HCT116 (cell line): ENCODE results near the gene MAPK1IP1L. TPM values are rescaled to one million over a fixed set of nuclear protein-coding genes. Genes with fewer than 3 reads are reported as not detected.

ENCODE experiments used
- ATAC-seq: fragments of 200-7000 bp; cut with Tn5 transposase; 2 replicates; pipeline ENCODE4 v1.9.1; 2020; ENCODE audit warnings: mild to moderate bottlenecking, moderate library complexity
- BruUV-seq: library from RNA; stranded (reverse); fragments of 400-500 nt; replicated peaks from 2 replicates; lab custom pipeline; 2021; lab: Mats Ljungman, UMichigan
- CTCF ChIA-PET: fragments of 300-600 bp; sonication (Branson Sonifier 250); formaldehyde crosslinking; loops from one replicate; lab custom pipeline; 2021; ENCODE audit warnings: antibody characterized with exemption; lab: Charles Lee
- POLR2A ChIA-PET: fragments of 300-600, 350-600 bp; sonication (Branson Sonifier 250); formaldehyde crosslinking; loops from one replicate; lab custom pipeline; 2021; ENCODE audit warnings: antibody characterized with exemption; lab: Charles Lee
- RAD21 ChIA-PET, 2 experiments: fragments of 300-600 bp; sonication (Branson Sonifier 250); formaldehyde crosslinking; loops; one replicate each; lab custom pipeline; 2023; ENCODE audit warnings: low total read pairs in 2 of 2; ENCODE audit not compliant: uncharacterized antibody in 2 of 2, unreplicated experiment in 2 of 2, low non-redundant PET in 1 of 2; lab: Charles Lee
- DNase-seq: peaks from one replicate; pipeline ENCODE4 v3.0.0-alpha.2; 2010; ENCODE audit warnings: low read depth, low spot score
- H2AFZ ChIP-seq: fragments of 200-600 bp; shearing (Covaris generic), sonication (generic); 2 replicates; pipeline ENCODE4 v1.6.1; 2017; ENCODE audit warnings: low read depth, mixed run types, mixed read lengths, antibody characterized with exemption, low read length; ENCODE audit not compliant: poor library complexity, severe bottlenecking
- H3K27ac ChIP-seq: 2 replicates; pipeline ENCODE4 v1.5.1; 2012; ENCODE audit warnings: low read depth, low read length
- H3K27me3 ChIP-seq: fragments of 200-600 bp; sonication (generic); 2 replicates; pipeline ENCODE4 v1.6.1; 2016; ENCODE audit warnings: mixed run types, low read length, mixed read lengths; ENCODE audit not compliant: insufficient read depth
- H3K36me3 ChIP-seq, 2 experiments: fragments of 200-500 bp in 1 of 2; fragments of 200-600 bp in 1 of 2; sonication (Bioruptor generic) in 1 of 2; sonication (generic) in 1 of 2; 2 replicates each; pipeline versions ENCODE4 v1.5.1 to v1.6.1; 2014 to 2016; ENCODE audit warnings: low read length in 2 of 2, inconsistent platforms in 1 of 2, mixed read lengths in 1 of 2, mixed run types in 1 of 2; ENCODE audit not compliant: insufficient read depth in 2 of 2, control insufficient read depth in 1 of 2
- H3K4me1 ChIP-seq, 2 experiments: fragments of 200-600 bp in 1 of 2; sonication (generic) in 1 of 2; 2 replicates each; pipeline versions ENCODE4 v1.5.1 to v1.6.1; 2012 to 2017; ENCODE audit warnings: low read length in 2 of 2, inconsistent platforms in 1 of 2, mild to moderate bottlenecking in 1 of 2, mixed read lengths in 1 of 2, mixed run types in 1 of 2, moderate library complexity in 1 of 2; ENCODE audit not compliant: insufficient read depth in 2 of 2, control insufficient read depth in 1 of 2
- H3K4me2 ChIP-seq: fragments of 200-600 bp; sonication (generic); 2 replicates; pipeline ENCODE4 v1.6.1; 2017; ENCODE audit warnings: mixed run types, low read length, mixed read lengths
- H3K4me3 ChIP-seq, 2 experiments: fragments of 200-600 bp in 1 of 2; sonication (generic) in 1 of 2; replicated peaks in 1 of 2; 2 replicates each; pipeline ENCODE4 v1.5.1; 2011 to 2016; ENCODE audit warnings: low read length in 2 of 2, control low read depth in 1 of 2, low read depth in 1 of 2, mild to moderate bottlenecking in 1 of 2, mixed read lengths in 1 of 2, mixed run types in 1 of 2
- H3K79me2 ChIP-seq: fragments of 200-600 bp; sonication (generic); 2 replicates; pipeline ENCODE4 v1.6.1; 2017; ENCODE audit warnings: mild to moderate bottlenecking, mixed run types, low read length, moderate library complexity, mixed read lengths; ENCODE audit not compliant: insufficient read depth
- H3K9ac ChIP-seq: fragments of 200-600 bp; sonication (generic); 2 replicates; pipeline ENCODE4 v1.6.1; 2016; ENCODE audit warnings: low read length, mixed read lengths
- H3K9me2 ChIP-seq: fragments of 200-600 bp; sonication (generic), shearing (Covaris generic); 2 replicates; pipeline ENCODE4 v1.6.1; 2017; ENCODE audit warnings: mixed run types, mild to moderate bottlenecking, moderate library complexity; ENCODE audit not compliant: insufficient read depth
- H3K9me3 ChIP-seq, 2 experiments: fragments of 200-500 bp in 1 of 2; fragments of 200-600 bp in 1 of 2; sonication (Bioruptor generic) in 1 of 2; sonication (generic) in 1 of 2; 2 replicates each; pipeline ENCODE4 v1.6.1; 2014 to 2017; ENCODE audit warnings: low read length in 2 of 2, mixed read lengths in 2 of 2, inconsistent platforms in 1 of 2, low read depth in 1 of 2, mild to moderate bottlenecking in 1 of 2, mixed run types in 1 of 2, moderate library complexity in 1 of 2; ENCODE audit not compliant: control insufficient read depth in 1 of 2, insufficient read depth in 1 of 2
- H4K20me1 ChIP-seq: fragments of 200-600 bp; sonication (generic), shearing (Covaris generic); 2 replicates; pipeline ENCODE4 v1.6.1; 2017; ENCODE audit warnings: mixed run types, mild to moderate bottlenecking, moderate library complexity; ENCODE audit not compliant: insufficient read depth
- ATF3 ChIP-seq: IDR thresholded peaks from 2 replicates; pipeline ENCODE4 v1.6.1; 2012
- CEBPB ChIP-seq: IDR thresholded peaks from 2 replicates; pipeline ENCODE4 v1.6.1; 2012; ENCODE audit warnings: low read depth
- ELF1 ChIP-seq: IDR thresholded peaks from 2 replicates; pipeline ENCODE4 v1.6.1; 2012; ENCODE audit warnings: low read depth, borderline replicate concordance
- EZH2 ChIP-seq: fragments of 200-600 bp; sonication (generic); IDR thresholded peaks from 2 replicates; pipeline ENCODE4 v1.6.1; 2017; ENCODE audit warnings: antibody characterized with exemption, mixed run types
- MAX ChIP-seq: IDR thresholded peaks from 2 replicates; pipeline ENCODE4 v1.6.1; 2012
- POLR2AphosphoS5 ChIP-seq: IDR thresholded peaks from 2 replicates; pipeline ENCODE4 v1.6.1; 2011; ENCODE audit warnings: mild to moderate bottlenecking, low read depth, low read length, moderate library complexity
- RAD21 ChIP-seq: IDR thresholded peaks from 2 replicates; pipeline ENCODE4 v1.6.1; 2012; ENCODE audit warnings: low read depth, mild to moderate bottlenecking
- REST ChIP-seq: IDR thresholded peaks from 2 replicates; pipeline ENCODE4 v1.6.1; 2012; ENCODE audit warnings: low read depth
- SIN3A ChIP-seq: IDR thresholded peaks from 2 replicates; pipeline ENCODE4 v1.6.1; 2012; ENCODE audit warnings: low read depth
- TCF7L2 ChIP-seq: IDR thresholded peaks from 2 replicates; pipeline ENCODE4 v1.7.0; 2011; ENCODE audit warnings: borderline replicate concordance, inconsistent platforms; ENCODE audit not compliant: insufficient read depth, insufficient read length; ENCODE audit errors: extremely low read depth
- YY1 ChIP-seq: IDR thresholded peaks from 2 replicates; pipeline ENCODE4 v1.6.1; 2011; ENCODE audit warnings: low read length, low read depth, moderate library complexity, mild to moderate bottlenecking; ENCODE audit not compliant: insufficient replicate concordance; ENCODE audit errors: extremely low read depth
- ZNF274 ChIP-seq: fragments of 200-500 bp; sonication (Bioruptor generic); IDR thresholded peaks from 2 replicates; pipeline ENCODE4 v1.6.1; 2014; ENCODE audit warnings: mild to moderate bottlenecking, low read depth, low read length, inconsistent platforms
- intact Hi-C: fragments of 100-400 bp; cut with micrococcal nuclease; formaldehyde crosslinking; loops from 2 replicates; pipeline ENCODE4 v1.10.0; 2022
- total RNA-seq: library from RNA; stranded (reverse); gene quantifications from one replicate; pipeline ENCODE4 v1.2.1, GENCODE V29; 2021; ENCODE audit not compliant: unreplicated experiment
- TF ChIP-seq, protein P1 (sequence below), 3 experiments: fragments of 200-600 bp in 1 of 3; sonication (generic) in 1 of 3; IDR thresholded peaks in 2 of 3; conservative IDR thresholded peaks in 1 of 3; 2 replicates each; pipeline ENCODE4 v1.5.1; 2012 to 2017; ENCODE audit warnings: low read depth in 2 of 3, low read length in 2 of 3, antibody characterized with exemption in 1 of 3, borderline replicate concordance in 1 of 3, control low read depth in 1 of 3, mild to moderate bottlenecking in 1 of 3, mixed read lengths in 1 of 3, mixed run types in 1 of 3, moderate library complexity in 1 of 3; ENCODE audit not compliant: insufficient read depth in 1 of 3

The MAPK1IP1L gene
- total RNA-seq, 1 experiment from 2014 or later, result 101 TPM

GRCh38 chr14:55088356-55088755 is 36.9 kb downstream of the MAPK1IP1L start:
- H3K9ac ChIP-seq, result no peak overlapping the region
- ChIA-PET CTCF (interaction anchor here (1.9 to 2.5 kb wide), 3 partner anchors 11 to 73 kb away, joined by 6 to 46 read pairs (median 10); no protein-coding TSS in a partner anchor), POLR2A (no interaction called here), RAD21 (interaction anchor here in 1 of 2 experiments (1.0 kb wide), 1 partner anchor 72 kb away, joined by 4 read pairs; no protein-coding TSS in a partner anchor)
- ATAC-seq (no peak), DNase-seq (no peak)
- H2AFZ ChIP-seq, result no peak overlapping the region
- no TSS peak for BruUV-seq
- no peaks in the 10 kb centered on the region for H3K9me2 ChIP-seq
- peaks cover 0 to 19% of the 10 kb centered on the region in 2 experiments; a peak in 3 of 4 replicates for H3K4me1 ChIP-seq
- H3K27me3 ChIP-seq, result no peaks in the 10 kb centered on the region
- TF ChIP-seq SIN3A (no peak), MAX (no peak)
- TF ChIP-seq, protein P1, sequence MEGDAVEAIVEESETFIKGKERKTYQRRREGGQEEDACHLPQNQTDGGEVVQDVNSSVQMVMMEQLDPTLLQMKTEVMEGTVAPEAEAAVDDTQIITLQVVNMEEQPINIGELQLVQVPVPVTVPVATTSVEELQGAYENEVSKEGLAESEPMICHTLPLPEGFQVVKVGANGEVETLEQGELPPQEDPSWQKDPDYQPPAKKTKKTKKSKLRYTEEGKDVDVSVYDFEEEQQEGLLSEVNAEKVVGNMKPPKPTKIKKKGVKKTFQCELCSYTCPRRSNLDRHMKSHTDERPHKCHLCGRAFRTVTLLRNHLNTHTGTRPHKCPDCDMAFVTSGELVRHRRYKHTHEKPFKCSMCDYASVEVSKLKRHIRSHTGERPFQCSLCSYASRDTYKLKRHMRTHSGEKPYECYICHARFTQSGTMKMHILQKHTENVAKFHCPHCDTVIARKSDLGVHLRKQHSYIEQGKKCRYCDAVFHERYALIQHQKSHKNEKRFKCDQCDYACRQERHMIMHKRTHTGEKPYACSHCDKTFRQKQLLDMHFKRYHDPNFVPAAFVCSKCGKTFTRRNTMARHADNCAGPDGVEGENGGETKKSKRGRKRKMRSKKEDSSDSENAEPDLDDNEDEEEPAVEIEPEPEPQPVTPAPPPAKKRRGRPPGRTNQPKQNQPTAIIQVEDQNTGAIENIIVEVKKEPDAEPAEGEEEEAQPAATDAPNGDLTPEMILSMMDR (IDR thresholded peaks at IDR 0.05 in 2 of 3, conservative IDR thresholded peaks at IDR 0.05 in 1 of 3; ENCODE audit: borderline replicate concordance in 1 of 3, insufficient read depth in 1 of 3, low read depth in 2 of 3, low read length in 2 of 3), result no peak
- intact Hi-C loops, result loop anchor here (2.0 to 10.0 kb wide), 3 partner anchors 40 to 266 kb away; partner anchors contain the start of gene LGALS3
- H3K4me3 ChIP-seq, result no peak overlapping the region
- H3K9me3 ChIP-seq, result no peaks in the 10 kb centered on the region
- H3K27ac ChIP-seq, result no peak overlapping the region
- no peaks in the 10 kb centered on the region for H3K36me3 ChIP-seq
- H3K79me2 ChIP-seq, result no peaks in the 10 kb centered on the region
- H3K4me2 ChIP-seq, result no peak overlapping the region
- H4K20me1 ChIP-seq, result no peaks in the 10 kb centered on the region

DNA sequence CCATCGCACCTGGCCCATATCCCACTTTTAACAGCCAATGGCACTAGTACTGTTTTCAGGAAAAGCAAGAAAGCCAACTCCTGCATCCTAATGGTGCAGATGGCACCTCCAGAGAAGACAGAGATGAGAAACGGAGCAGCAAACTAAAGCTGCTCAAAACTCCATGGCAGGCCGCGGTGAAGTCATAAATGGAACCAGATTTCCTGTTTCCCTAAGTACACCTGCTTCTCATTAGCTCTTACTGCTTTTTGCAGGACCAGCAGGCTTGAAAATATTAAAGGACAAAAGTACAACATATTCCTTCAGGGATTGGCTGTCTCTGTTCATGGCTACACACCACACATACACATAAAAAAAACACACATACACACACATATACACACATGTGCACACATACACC is 40.9 kb downstream of the MAPK1IP1L start:
- Histone ChIP-seq H3K27me3 (no peaks in the 10 kb centered on the region), H3K9me3 (no peaks in the 10 kb centered on the region), H3K4me2 (no peak overlapping the region), H3K9ac (no peak overlapping the region), H3K4me1 (peaks cover 0 to 10% of the 10 kb centered on the region in 2 experiments; a peak in 1 of 4 replicates), H3K4me3 (no peak overlapping the region), H3K9me2 (no peaks in the 10 kb centered on the region), H4K20me1 (no peaks in the 10 kb centered on the region), H3K79me2 (no peaks in the 10 kb centered on the region), H3K36me3 (no peaks in the 10 kb centered on the region), H2AFZ (no peak overlapping the region), H3K27ac (no peak overlapping the region)
- ChIA-PET POLR2A (interaction anchor here (1.3 kb wide), 1 partner anchor 10 kb away, joined by 4 read pairs; no protein-coding TSS in a partner anchor), CTCF (interaction anchor here (1.3 kb wide), 2 partner anchors 16 to 69 kb away, joined by 4 to 8 read pairs; no protein-coding TSS in a partner anchor), RAD21 (interaction anchor here in 1 of 2 experiments (1.1 kb wide), 1 partner anchor 10 kb away, joined by 3 read pairs; no protein-coding TSS in a partner anchor)
- no TSS peak for BruUV-seq
- intact Hi-C loops, result no loop called here
- no peak for DNase-seq
- no peak for ATAC-seq
- no peak for TF ChIP-seq YY1
- no peak for TF ChIP-seq ATF3
- TF ChIP-seq POLR2AphosphoS5, result no peak
- no peak for TF ChIP-seq CEBPB
- no peak for TF ChIP-seq ZNF274
- no peak for TF ChIP-seq EZH2
- TF ChIP-seq TCF7L2, result no peak
- no peak for TF ChIP-seq RAD21
- no peak for TF ChIP-seq ELF1
- TF ChIP-seq REST, result no peak
